Fibroblast of lung (primary cell): ENCODE results near the gene NCKIPSD. TPM values are rescaled to one million over a fixed set of nuclear protein-coding genes. Genes with fewer than 3 reads are reported as not detected.

ENCODE experiments used
- DNase-seq, 2 donors: peaks; one replicate each; pipeline versions ENCODE4 v3.0.0 to v3.0.0-alpha.2; 2010; ENCODE audit warnings: low read depth in 2 of 2
- H2AFZ ChIP-seq: 2 replicates; pipeline ENCODE4 v1.5.1; 2012; ENCODE audit warnings: low read length, control low read depth, inconsistent platforms
- H3K27ac ChIP-seq: 2 replicates; pipeline ENCODE4 v1.5.1; 2011; ENCODE audit warnings: low read length, control low read depth; ENCODE audit not compliant: insufficient read depth
- H3K27me3 ChIP-seq: 2 replicates; pipeline ENCODE4 v1.5.1; 2011; ENCODE audit warnings: mild to moderate bottlenecking, low read length; ENCODE audit not compliant: control insufficient read depth, insufficient read depth
- H3K36me3 ChIP-seq: 2 replicates; pipeline ENCODE4 v1.5.1; 2011; ENCODE audit warnings: low read length; ENCODE audit not compliant: control insufficient read depth, insufficient read depth
- H3K4me1 ChIP-seq: 2 replicates; pipeline ENCODE4 v1.5.1; 2011; ENCODE audit warnings: low read length; ENCODE audit not compliant: control insufficient read depth, insufficient read depth; ENCODE audit errors: extremely low read depth
- H3K4me2 ChIP-seq: 2 replicates; pipeline ENCODE4 v1.5.1; 2011; ENCODE audit warnings: low read length, control low read depth; ENCODE audit not compliant: insufficient read depth; ENCODE audit errors: extremely low read depth
- H3K4me3 ChIP-seq, 4 experiments: fragments of 200-600 bp in 1 of 4; sonication (generic) in 1 of 4; replicated peaks in 1 of 4; 2 replicates each; pipeline ENCODE4 v1.5.1; 2011 to 2016; ENCODE audit warnings: low read length in 4 of 4, low read depth in 3 of 4, mild to moderate bottlenecking in 3 of 4, control low read depth in 2 of 4, inconsistent platforms in 1 of 4, mixed read lengths in 1 of 4; ENCODE audit not compliant: insufficient read depth in 1 of 4; ENCODE audit errors: control extremely low read depth in 1 of 4
- H3K79me2 ChIP-seq: 2 replicates; pipeline ENCODE4 v1.5.1; 2012; ENCODE audit warnings: mild to moderate bottlenecking, low read length, inconsistent platforms; ENCODE audit not compliant: control insufficient read depth, insufficient read depth
- H3K9ac ChIP-seq: 2 replicates; pipeline ENCODE4 v1.5.1; 2011; ENCODE audit warnings: mild to moderate bottlenecking, low read length, control low read depth; ENCODE audit not compliant: insufficient read depth
- H3K9me3 ChIP-seq: 2 replicates; pipeline ENCODE4 v1.5.1; 2012; ENCODE audit warnings: low read depth, low read length; ENCODE audit not compliant: control insufficient read depth, insufficient read depth
- H4K20me1 ChIP-seq: 2 replicates; pipeline ENCODE4 v1.5.1; 2011; ENCODE audit warnings: low read length; ENCODE audit not compliant: control insufficient read depth, insufficient read depth; ENCODE audit errors: extremely low read depth
- EZH2 ChIP-seq: IDR thresholded peaks from 2 replicates; pipeline ENCODE4 v1.5.1; 2012; ENCODE audit warnings: low read length, control low read depth, mild to moderate bottlenecking; ENCODE audit errors: missing control alignments
- polyA plus RNA-seq, 2 donors: library from polyadenylated mRNA; depleted of rRNA in 1 of 2; stranded (reverse) in 1 of 2; unstranded in 1 of 2; fragments of >200 nt; gene quantifications; 2 replicates each; pipeline ENCODE4 v1.2.1, GENCODE V29; 2011 to 2012; ENCODE audit warnings: missing spikeins in 1 of 2
- total RNA-seq: library from RNA; depleted of rRNA; stranded (reverse); fragments of >200 nt; gene quantifications from 2 replicates; pipeline ENCODE4 v1.2.1, GENCODE V29; 2014
- TF ChIP-seq, protein P1 (sequence below), 2 donors: IDR thresholded peaks in 1 of 2; conservative IDR thresholded peaks in 1 of 2; 1 replicate in 1 of 2; 2 replicates in 1 of 2; pipeline ENCODE4 v1.5.1; 2011 to 2012; ENCODE audit warnings: low read length in 2 of 2, control low read depth in 1 of 2, inconsistent platforms in 1 of 2, low read depth in 1 of 2, mild to moderate bottlenecking in 1 of 2

NCKIPSD gene
- total and polyA plus RNA-seq, 2 donors (not counting 1 experiment from before 2014, with no cell fraction given), result 14.6 to 23.3 TPM

DNA sequence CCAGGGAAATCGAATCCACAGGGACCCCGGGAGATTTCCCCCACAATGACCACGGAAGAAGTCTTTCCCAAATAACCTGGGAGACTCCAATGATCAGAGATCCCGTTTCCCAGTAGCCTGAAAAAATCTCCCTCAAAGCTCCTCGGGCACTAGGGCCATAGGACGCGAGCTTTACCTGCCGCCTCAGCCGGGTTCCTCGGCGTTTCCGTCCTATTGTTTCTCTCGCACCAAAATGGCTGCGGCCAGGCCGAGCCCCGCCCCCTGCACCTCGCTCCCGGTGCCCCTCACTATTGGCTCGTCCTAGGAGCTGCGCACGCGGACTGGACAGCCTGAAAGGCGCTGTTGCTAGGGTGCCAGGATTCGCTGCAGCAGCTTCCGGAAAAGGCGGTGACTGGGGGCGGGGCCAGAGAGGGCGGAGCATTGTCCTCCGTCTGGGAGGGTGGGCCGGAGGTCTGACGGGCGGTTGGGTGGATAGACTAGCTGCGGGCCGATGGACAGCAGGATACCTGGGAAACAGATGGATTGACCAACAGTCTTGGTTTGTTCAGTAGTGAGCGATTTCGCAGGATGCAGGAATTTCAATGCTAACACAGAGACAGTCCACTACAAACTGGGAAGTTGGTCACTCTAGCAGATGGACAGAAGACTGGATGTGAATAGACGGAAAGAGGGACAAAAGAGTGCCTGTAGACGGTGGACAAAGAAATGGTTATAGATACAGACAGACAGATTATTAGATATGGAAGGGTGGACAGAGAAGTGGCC is 31.4 kb upstream of the NCKIPSD start, which contains the start of gene IP6K2:
TSS of gene IP6K2 (minus strand) at position 240 of the 765 bp plus-strand sequence. CDS start 21,930 bp downstream, outside the sequence.
- H4K20me1 ChIP-seq, result no peaks in the 10 kb centered on the region
- TF ChIP-seq, protein P1, sequence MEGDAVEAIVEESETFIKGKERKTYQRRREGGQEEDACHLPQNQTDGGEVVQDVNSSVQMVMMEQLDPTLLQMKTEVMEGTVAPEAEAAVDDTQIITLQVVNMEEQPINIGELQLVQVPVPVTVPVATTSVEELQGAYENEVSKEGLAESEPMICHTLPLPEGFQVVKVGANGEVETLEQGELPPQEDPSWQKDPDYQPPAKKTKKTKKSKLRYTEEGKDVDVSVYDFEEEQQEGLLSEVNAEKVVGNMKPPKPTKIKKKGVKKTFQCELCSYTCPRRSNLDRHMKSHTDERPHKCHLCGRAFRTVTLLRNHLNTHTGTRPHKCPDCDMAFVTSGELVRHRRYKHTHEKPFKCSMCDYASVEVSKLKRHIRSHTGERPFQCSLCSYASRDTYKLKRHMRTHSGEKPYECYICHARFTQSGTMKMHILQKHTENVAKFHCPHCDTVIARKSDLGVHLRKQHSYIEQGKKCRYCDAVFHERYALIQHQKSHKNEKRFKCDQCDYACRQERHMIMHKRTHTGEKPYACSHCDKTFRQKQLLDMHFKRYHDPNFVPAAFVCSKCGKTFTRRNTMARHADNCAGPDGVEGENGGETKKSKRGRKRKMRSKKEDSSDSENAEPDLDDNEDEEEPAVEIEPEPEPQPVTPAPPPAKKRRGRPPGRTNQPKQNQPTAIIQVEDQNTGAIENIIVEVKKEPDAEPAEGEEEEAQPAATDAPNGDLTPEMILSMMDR (conservative IDR thresholded peaks at IDR 0.05 in 1 of 2, IDR thresholded peaks at IDR 0.05 in 1 of 2; ENCODE audit: low read depth in 1 of 2, low read length in 2 of 2), result no peak
- TF ChIP-seq EZH2, result no peak
- H3K79me2 ChIP-seq, result peaks cover 47% of the 10 kb centered on the region
- DNase-seq, result peak; percentile 96 to 97
- H3K9ac ChIP-seq, result peak within 1 kb of the TSS; percentile 92
- H3K27ac ChIP-seq, result peak within 1 kb of the TSS; percentile 91
- H3K4me3 ChIP-seq, result peak within 1 kb of the TSS; percentile 66 to 100 (median 80)
- no peaks in the 10 kb centered on the region for H3K36me3 ChIP-seq
- H3K27me3 ChIP-seq, result no peaks in the 10 kb centered on the region
- peak within 1 kb of the TSS; percentile 72 for H3K4me2 ChIP-seq
- H3K9me3 ChIP-seq, result no peaks in the 10 kb centered on the region
- peaks cover 3% of the 10 kb centered on the region for H3K4me1 ChIP-seq
- H2AFZ ChIP-seq, result peak within 1 kb of the TSS; percentile 95

DNA sequence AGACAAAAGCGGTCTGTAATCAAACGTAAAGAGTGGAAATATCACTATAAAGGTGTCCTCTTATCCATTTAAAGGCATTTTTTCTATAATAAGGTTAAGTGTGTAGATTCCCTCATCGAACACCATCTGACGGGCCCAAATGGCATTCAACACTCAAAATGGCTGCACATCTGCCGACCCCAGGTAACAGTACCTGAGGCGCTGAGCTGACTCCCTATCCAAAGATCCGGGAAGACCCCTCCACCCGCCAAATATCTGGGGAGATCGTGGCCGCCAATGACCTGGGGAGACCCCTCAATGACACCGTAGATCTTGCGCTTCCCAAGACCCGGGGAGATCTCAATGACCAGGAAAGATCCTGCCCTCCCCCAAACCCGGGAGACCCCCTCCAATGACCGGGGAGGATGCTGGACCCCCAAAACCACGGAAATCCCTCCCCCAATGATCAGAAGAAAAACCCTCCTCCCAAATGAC is 30.8 kb upstream of the NCKIPSD start:
- TF ChIP-seq, protein P1 (conservative IDR thresholded peaks at IDR 0.05 in 1 of 2, IDR thresholded peaks at IDR 0.05 in 1 of 2; ENCODE audit: low read depth in 1 of 2, low read length in 2 of 2), result no peak
- no peak for TF ChIP-seq EZH2

DNA sequence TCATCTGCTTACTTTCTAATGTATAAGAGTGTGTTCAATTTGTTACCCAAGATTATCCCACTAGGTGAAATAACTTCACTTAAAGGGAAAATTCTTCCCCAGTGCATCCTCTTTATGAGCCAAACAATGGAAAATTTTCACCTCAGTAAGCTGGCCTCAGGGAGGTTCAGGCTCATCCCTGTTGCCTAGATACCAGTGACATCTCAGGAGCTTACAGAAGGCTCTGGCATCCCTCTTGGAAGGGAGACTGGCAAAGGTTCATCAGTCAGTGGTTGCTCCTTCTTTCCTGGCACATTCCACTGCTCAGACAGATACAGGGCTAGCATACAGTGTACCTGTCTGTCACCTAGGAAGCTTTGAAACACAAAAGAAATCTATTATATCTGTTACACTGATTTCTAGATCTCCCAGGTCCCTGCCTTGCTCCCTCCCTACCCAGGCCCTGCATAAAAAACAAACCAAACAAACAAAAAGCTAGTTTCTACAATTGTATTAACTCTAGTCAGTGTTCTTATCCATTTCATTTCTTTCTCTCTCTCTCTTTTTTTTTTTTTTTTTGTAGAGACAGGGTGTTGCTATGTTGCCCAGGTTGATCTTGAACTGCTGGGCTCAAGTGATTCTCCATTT is 29.6 kb upstream of the NCKIPSD start:
- Histone ChIP-seq H3K9ac (no peak overlapping the region), H3K79me2 (peaks cover 64% of the 10 kb centered on the region), H3K9me3 (no peaks in the 10 kb centered on the region), H3K27ac (no peak overlapping the region), H3K27me3 (no peaks in the 10 kb centered on the region), H4K20me1 (no peaks in the 10 kb centered on the region), H2AFZ (no peak overlapping the region), H3K4me1 (no peaks in the 10 kb centered on the region), H3K4me2 (peak overlapping the region; percentile 72), H3K4me3 (peak overlapping the region; percentile 66 to 100 (median 80)), H3K36me3 (peaks cover 1% of the 10 kb centered on the region)
- TF ChIP-seq, protein P1 (conservative IDR thresholded peaks at IDR 0.05 in 1 of 2, IDR thresholded peaks at IDR 0.05 in 1 of 2; ENCODE audit: low read depth in 1 of 2, low read length in 2 of 2), result no peak
- no peak for TF ChIP-seq EZH2
- DNase-seq, result peak in 1 of 2 donors; percentile 69

More for the DNA sequence above, 30.8 kb upstream of the NCKIPSD start:
- Histone ChIP-seq H3K27ac (peak overlapping the region; percentile 91), H3K4me1 (peaks cover 3% of the 10 kb centered on the region), H4K20me1 (no peaks in the 10 kb centered on the region), H3K4me3 (peak overlapping the region; percentile 66 to 100 (median 80)), H3K4me2 (peak overlapping the region; percentile 72), H3K36me3 (no peaks in the 10 kb centered on the region), H3K9me3 (no peaks in the 10 kb centered on the region), H2AFZ (no peak overlapping the region), H3K79me2 (peaks cover 52% of the 10 kb centered on the region), H3K9ac (peak overlapping the region; percentile 92), H3K27me3 (no peaks in the 10 kb centered on the region)
- DNase-seq, result peak in 1 of 2 donors; percentile 4
